Stimulated activated CD4-positive, alpha-beta T cell treated with anti-CD3 and anti-CD28 coated beads, TNF-alpha, amount 100 ng/mL, for 24 hours (primary cell): ENCODE measurements around the gene CACNB1.
A peak's percentile ranks its signal among the peaks of the same experiment; 100 is the strongest.
"Not testable (repeated sequence)": the region's sequence is repeated elsewhere in the genome, so short reads cannot be mapped to it uniquely, and the experiment has no call there.

Source experiments
- DNase-seq, 3 experiments: peaks; one replicate each; pipeline ENCODE4 v3.0.0-alpha.2; 2020; ENCODE audit warnings: low read depth in 3 of 3

CACNB1 gene

DNA sequence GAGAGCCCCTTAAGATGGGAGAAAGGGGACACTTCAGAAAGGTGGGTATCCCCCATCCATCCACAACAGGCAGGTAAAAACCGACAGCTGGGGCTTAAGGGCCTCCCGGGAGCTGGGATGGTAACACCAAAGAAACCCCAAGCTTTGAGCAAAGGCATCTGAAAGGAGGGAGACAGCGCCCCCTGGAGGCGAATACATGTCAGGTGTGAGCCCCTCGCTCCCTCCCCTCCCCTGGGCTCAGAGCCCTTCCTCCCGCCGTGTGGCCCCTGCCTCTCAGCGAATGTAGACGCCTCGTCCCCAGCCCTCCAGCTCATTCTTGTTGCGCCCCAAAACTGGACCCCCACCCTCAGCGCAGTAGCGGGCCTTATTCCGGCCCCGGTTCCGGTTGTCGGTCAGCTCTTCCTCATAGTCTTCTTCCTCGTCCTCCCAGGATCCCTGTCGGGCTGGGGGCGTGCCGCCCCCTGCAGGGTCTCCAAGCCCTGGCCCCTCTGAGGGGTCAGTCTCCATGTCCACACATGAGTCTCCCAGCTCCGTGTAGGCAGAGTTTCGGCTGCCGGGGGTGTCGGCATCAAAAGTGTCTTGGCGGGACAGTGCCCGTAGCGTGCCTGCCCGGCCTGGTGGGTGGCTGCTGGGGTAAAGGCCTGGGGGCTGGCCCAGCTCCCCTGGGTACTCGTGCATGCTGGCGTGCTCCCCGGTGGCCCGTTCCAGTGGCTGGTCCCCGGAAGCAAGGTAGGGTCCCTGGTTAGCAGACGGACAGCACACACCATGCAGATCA, 22.4 kb downstream of the CACNB1 start:
- DNase-seq, result peak; percentile 55 to 73 (median 57)

DNA sequence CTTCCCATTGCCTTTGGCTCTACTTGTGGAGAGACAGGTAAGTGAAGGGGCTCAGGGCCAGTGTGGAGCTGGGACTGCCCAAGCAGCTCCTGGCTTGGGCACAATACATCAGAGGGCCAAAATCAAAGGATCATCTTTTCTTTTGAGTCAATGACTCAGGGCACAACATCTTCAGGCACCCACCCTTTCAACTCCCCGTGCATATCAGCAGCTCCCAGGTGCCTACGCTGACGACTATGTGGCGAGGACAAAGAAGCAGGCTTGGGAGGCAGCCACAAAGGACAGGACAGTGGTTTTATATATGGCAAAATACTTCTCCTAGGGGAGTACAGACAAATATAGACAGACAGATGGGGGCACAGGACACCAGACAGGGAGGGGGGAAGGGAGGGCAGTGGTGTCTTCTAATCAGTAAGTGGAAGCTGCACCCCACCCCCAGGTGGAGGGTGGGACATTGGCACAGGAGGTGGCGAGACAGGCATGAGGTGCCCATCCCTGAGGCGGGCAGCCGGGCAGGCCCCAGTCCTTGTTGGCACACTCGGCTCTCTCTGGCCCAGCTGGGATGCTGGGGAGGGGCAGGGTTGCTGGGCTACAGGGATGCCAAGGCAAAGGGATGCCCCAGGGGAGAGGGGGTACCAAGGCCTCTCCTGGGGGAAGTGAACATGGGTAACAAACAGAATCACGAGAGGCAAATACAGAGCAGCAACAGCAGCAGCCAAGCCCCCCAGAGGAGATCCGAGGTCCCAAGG, 23.8 kb downstream of the CACNB1 start:
- DNase-seq, result no peak

DNA sequence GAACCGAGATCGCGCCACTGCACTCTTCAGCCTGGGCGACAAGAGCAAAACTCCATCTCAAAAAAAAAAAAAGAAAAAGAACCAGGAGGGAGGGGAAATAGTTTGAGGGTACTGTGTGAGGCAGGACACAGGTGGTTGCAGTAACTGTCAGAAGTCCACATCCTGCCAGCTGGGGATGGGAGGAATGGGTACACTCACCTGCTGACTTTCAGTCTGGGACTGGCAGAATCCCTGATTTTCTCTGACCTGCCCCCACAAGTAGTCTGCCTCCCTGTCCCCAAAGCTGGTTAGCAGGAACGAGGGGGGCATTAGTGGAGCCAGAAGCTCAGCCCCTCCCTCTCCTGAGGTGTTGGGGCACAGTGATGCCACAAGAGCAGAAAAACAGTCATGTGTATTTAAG, 24.4 kb downstream of the CACNB1 start:
- DNase-seq, result no peak

DNA sequence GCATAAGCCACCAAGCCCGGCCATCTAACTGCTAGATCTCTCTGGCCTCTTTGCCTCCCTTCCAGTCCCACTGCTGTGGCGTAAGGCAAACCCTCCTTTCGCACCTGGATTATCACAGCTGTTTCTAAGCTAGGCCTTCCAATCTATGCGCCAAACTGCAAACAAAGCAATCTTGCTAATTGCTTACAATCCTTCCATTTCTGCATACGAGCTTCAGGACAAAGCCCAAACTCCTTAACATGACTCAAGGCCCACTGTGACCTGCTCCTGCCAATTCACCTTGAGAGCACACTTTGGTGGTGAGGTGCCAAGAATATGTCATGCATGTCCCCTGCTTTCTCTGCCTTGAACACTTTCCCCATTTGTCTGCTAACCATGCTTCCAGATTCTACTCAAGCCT, 25.5 kb downstream of the CACNB1 start:
- no peak for DNase-seq

DNA sequence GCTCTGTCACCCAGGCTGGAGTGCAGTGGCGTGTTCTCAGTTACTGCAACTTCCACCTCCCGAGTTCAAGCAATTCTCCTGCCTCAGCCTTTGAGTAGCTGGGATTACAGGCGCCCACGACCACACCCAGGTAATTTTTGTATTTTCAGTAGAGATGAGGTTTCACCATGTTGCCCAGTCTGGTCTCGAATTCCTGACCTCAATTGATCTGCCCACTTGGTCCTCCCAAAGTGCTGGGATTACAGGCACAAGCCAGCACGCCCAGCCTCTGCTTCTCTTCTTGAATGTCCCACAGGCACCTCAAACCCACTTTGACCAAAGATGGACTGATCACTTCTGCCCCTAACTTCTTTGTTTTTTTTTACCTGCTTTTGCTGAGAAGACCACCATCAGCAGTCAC, 26.9 kb downstream of the CACNB1 start:
- DNase-seq, result no peak

DNA sequence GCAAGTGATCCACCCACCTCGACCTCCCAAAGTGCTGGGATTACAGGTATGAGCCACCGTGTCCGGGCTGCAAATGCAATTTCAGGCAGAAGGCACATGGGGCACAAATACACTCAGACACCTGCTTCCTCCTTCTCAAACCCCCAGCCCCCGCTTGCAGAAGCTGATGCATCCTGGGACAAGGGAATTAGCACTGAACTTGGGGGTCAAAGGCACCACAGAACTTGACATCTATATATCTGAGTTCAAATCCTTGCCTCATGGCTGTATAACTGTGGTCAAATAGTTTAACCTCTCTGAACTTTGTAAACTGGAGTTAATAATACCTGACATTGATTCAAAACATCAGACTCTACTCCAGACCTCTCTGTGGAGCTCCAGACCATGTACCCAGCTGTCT, 27.4 kb downstream of the CACNB1 start:
- DNase-seq, result no peak

DNA sequence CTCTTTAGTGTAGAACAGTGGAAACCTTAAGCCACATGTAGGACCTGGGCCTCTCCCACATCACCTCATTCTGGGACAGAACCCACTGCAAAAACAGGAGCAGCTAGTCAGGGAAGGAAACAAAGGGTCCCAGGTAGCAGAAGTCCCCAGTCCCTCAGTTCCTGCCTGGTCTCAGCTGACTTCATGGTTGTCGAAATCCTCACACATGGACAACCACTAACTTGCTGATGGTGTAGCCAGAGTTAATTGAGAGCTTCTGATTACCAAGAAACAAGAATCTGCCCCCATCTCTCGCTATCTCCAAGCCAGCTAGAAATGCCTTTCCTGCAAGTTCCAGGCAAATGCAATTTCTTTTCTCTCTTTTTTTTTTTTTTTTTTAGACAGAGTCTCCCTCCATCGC, 28.0 kb downstream of the CACNB1 start:
- no peak for DNase-seq

DNA sequence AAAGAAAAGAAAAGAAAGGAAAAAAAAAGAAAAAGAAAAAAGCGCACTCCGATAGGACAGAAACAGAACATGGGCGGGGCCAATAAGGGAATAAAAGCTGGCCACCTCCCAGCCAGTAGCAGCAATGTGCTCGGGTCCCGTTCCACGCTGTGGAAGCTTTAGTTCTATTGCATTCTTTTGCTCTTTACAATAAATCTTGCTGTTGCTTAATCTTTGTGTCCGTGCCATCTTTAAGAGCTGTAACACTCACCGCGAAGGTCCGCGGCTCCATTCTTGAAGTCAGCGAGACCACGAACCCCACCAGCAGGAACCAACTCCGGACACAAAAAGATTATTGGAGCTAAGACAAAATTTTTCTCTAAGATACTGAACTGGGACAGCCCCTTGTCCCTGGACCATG, 28.4 kb downstream of the CACNB1 start:
- DNase-seq, result no peak

DNA sequence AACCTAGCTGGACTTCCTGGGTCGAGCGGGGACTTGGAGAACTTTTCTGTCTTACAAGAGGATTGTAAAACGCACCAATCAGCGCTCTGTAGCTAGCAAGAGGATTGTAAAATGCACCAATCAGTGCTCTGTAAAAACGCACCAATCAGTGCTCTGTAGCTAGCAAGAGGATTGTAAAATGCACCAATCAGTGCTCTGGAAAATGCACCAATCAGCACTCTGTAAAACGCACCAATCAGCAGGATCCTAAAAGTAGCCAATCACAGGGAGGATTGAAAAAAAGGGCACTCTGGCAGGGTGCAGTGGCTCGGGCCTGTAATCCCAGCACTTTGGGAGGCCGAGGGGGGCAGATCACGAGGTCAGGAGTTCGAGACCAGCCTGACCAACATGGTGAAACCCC, 29.0 kb downstream of the CACNB1 start:
- not testable (repeated sequence) for DNase-seq

DNA sequence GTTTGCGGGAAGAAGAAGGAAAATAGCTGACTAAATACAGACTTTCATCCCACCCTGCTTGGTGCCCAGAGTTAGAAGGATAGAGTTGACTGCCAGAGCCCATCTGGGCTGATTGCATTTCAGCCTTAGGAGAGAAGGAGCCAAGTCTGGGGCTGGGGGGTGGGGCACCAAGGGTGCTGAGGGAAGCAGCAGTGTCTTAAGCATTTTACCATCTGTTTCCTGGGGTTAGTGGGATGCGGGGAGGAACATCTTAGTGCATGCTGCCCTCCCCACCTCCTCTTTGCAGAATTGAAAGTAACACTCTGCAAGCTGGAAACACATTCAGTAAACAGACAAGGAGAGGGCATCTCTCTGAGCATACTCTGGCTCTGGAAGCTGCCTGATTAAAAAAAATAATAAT, 30.0 kb downstream of the CACNB1 start:
- DNase-seq, result no peak

DNA sequence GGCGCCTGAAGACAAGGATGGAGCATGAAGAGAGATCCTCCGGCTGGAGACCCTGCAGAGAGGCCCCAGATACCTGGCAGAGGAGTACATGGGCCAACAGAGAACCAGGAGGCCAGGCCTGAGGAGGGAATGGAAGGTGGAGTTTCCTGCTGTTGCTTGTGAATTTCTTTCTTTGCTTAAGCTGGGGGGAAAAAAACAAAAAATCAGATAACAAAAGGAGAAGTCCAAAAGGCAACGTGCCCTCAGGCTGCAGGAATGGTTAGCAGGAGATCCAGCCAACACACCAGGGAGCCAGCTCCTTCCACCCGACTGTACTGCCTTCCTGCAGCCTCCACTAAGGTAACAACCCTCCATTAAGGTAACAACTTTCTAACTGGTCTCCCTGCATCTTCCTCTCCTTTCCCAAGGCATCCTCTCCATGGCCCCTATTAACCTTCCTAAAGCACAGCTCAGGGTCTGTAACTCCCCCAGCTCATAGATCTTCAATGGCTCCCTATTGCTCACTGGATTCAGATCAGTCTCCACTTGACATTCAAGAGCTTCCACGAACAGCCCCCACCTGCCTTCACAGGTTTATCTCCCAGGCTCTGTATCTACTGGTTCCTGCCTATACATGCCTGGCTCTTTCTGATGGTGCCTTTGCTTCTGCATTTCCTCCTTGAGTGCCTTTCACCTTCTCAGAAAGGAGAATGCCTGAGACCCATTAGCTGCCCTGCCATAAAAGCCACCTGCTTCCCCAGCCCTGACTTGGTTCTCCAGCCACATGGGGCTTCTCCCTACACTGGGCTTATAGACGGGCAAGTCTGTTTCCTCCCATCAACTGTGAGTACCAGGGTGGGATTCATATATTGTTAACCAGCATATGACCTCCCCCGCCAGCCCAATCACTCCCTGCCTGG, 30.8 kb downstream of the CACNB1 start:
- no peak for DNase-seq

DNA sequence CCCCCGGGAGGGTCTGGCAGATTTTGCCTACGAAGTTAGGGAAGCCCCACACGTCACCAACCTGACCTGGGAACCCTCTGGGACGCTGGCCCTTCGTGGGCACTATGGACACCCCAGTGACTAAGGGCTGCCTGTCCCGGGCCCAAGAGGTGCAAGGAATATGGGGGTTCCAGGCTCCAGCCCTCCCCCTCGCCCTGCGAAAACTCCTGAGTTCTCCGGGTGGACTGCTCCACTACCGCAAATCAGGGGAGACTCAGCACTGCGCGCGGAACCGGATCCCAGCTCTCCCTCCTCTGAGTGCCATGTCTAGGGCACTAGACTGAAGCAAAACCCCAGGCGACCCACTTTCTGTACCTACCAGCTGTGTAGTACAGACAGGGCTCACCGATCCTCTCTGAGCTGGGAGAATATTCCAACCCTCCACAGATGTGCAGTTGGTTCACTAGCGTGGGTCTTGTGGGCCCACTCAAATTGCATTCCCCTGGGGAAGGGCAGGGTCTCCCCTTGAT, 31.6 kb downstream of the CACNB1 start, which contains the start of gene ARL5C:
Gene ARL5C, minus strand, starts transcription at position 321 of the 509 bp plus-strand sequence. CDS start 401 bp downstream, outside the sequence.
- no peak for DNase-seq

DNA sequence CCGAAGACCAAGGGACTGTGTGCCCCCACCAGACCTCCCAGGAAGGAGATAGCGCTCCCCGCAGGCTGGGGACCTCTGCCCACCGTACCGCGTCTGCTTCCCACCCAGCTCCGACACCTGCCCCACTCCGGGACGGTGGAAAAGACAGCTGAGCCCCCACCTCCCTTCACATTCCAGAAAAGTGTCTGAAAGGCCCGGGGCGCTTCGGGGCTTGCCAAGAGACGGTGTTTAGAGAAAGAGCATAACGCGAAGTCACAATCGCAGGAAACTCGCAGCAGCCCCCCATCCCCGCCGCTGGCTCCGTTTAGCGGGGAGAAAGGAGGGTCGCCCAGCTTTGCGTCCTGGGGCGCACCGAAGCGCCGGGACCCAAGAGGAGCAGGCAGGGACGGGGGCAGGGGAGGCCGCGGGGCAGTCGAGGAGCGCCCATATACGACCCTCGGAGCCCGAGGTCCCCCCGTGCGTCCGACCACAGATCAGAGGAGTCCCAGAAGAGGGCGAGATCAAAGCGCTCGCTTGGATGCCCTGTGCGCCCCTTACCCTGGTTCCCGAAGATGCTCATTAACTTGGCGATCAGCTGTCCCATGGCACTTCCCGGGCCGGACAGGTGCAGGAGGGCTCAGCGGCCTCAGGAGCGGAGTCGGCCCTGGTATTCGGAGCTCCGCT, 32.2 kb downstream of the CACNB1 start:
- DNase-seq, result no peak

DNA sequence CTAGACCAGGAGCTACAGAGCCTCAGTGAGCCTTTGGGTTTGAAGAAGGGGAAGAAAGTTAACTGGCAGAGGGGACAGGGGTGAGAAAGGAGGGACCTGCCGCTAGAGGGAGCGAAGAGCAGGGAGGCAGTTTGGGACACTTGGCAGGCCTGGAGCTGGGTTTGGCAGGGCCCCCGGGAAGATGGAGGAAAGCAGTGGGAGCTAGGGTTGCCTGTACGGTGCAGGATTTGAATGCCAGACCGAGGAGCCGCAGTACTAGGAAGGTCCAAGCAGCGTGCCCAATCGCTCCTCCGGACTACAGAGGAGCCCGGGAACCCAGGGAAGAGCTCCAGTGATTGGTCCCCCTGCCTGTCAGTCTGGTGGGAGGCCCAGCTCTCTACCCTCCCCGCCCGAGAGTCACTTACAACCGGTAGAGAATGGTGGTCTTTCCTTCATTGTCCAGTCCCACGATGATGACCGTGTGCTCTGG, 32.8 kb downstream of the CACNB1 start:
- DNase-seq, result peak; percentile 44 to 76 (median 65)

DNA sequence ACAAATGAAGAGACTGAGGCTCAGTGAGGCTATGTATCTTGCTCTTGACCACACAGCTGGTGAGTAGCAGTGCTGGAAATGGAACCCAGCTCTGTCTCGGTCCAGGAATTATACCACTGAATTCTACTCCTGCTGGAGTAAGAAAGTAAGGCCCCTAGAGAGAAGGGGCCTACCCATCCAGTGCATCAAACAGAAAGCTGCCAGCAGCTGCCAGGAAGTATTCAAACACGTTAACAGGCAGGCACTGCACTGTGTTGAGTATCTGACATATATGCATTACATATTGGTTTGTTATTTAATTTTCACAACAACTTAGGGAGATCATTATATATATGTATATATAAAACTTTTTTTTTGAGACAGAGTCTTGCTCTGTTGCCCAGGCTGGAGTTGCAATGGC, 35.5 kb downstream of the CACNB1 start:
- no peak for DNase-seq

DNA sequence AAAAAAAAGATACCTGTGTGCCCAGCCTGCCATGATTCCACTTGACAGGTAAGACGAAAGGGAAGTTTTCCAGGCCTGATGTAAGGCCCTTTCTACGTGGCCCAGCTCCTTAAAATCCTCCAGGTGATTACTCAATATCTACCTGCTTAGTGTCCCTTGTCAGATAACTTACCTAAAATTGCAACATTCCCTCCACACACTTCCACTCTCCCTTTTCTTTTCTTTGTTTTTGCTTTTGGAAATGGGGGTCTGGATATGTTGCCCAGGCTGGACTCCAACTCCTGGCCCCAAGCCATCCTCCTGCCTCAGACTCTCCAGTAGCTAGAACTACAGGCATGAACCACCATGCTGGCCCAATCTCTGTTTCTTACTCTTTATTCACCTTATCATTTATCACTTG, 38.8 kb downstream of the CACNB1 start:
- DNase-seq, result no peak

DNA sequence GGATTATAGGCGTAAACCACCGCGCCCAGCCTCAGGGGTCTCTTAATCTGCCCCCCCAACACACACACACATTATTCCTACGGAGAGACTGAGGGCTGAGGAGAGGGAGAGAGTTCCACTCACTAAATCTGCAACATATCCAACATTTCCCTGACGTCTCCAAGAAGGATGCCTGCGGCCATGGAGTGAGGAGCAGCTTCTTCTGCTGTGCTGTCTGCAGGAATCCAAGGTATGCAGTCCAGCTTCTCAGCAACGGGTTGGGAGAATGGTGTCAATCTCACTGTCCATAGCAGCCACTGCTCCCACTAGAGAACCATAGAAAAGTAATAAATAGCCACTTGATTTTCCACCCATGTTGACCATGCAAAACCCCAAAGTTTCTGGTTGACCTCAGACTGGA, 41.0 kb downstream of the CACNB1 start:
- DNase-seq, result no peak

DNA sequence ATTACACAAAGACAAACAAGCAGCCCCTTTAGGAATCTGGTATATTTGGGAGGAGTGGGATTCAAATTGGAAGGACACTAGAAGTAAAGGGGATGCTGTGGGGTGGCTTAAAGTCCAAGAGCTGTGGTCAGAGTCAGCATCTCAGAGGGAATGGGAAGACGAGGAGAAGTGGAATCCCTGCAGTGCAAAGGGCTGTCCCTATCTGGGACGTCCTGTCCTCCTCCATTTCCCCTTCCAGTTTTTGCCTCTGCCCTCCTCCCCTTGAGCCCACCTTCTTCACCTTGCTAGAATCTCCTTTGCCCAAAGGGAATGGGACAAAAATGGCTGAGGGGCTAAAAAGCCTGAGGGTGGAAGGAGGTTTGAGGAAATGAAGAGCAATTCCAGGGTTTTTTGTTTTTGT, 41.8 kb downstream of the CACNB1 start:
- no peak for DNase-seq

DNA sequence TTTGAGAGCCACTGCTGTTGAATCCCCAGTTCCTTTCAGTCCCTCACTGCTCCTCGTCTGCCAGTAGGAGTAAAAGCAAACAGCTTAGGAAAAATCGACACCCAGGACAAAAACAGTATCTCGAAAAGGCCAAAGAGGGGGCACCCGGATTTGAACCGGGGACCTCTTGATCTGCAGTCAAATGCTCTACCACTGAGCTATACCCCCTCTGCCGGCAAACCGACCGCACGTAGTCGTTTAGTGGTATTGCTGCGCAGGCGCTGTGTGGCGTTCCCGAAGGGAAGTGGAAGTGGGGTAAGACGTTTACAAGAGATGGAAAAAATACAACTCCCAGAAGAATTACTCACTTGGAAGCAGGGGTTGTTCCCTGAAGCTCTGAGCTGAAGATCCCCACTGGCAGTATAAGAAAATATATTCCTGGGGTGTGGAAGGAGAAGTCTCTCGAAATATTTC, 43.8 kb downstream of the CACNB1 start:
- peak; percentile 90 for DNase-seq

DNA sequence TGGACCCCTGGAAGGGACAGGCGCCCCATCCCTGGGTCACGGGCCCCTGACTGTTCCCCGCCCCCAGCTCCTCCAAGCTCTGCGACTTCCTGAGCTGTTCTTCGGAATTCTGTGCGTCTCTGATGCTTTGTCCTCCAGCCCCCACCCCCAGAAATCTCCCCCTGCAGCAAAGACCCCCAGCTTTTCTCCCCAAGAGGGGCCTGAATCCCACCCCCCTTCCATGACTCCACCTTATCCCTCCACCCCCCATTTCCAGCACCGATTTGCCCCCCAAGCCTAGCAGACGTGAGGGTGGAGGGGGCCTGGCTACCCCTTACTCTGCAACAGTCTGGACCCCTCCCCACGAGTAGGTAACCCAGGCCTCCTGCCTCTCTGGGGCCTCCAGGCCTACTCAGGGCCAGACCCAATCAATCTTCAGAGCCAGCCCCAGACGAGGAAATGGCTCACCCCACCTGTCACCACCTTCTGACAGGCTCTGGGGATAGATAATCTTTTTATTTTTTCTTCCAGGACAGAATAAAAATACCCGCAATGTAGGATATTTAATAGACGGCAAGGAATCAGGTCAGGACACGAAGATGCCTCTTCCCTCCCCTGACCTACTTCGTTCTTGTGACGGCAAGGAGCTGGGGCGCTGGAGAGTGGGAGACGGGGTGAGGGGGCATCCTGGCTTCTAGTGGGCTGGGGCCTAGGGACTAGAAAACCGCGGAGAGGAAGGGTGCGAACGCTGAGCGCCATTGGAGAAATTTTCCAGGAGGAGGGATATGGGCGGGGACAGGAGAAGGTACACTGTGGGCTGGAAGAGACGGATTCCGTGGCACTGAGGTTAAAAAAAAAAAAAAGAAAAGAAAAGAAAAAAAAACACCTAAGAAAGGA, 45.3 kb downstream of the CACNB1 start:
- no peak for DNase-seq
